ENCODE results near the gene COA1.

GRCh38 chr7:43752411-43752810, 23.1 kb upstream of the COA1 start:
- TF ChIP-seq POLR2A (IDR thresholded peaks at IDR 0.05) (no peak), CTCF (IDR thresholded peaks at IDR 0.05) (no peak)

All from esophagus squamous epithelium (tissue), 4 donors.